HG02610 (cell line): ENCODE data around the gene IP6K2.
"Not testable (repeated sequence)": the region's sequence is repeated elsewhere in the genome, so short reads cannot be mapped to it uniquely, and the experiment has no call there.

Experiments
- ATAC-seq: cut with Tn5 transposase; IDR thresholded peaks from one replicate; pipeline ENCODE4 v1.9.1; 2021; ENCODE audit warnings: mild to moderate bottlenecking, moderate library complexity; ENCODE audit not compliant: unreplicated experiment

The IP6K2 gene

DNA sequence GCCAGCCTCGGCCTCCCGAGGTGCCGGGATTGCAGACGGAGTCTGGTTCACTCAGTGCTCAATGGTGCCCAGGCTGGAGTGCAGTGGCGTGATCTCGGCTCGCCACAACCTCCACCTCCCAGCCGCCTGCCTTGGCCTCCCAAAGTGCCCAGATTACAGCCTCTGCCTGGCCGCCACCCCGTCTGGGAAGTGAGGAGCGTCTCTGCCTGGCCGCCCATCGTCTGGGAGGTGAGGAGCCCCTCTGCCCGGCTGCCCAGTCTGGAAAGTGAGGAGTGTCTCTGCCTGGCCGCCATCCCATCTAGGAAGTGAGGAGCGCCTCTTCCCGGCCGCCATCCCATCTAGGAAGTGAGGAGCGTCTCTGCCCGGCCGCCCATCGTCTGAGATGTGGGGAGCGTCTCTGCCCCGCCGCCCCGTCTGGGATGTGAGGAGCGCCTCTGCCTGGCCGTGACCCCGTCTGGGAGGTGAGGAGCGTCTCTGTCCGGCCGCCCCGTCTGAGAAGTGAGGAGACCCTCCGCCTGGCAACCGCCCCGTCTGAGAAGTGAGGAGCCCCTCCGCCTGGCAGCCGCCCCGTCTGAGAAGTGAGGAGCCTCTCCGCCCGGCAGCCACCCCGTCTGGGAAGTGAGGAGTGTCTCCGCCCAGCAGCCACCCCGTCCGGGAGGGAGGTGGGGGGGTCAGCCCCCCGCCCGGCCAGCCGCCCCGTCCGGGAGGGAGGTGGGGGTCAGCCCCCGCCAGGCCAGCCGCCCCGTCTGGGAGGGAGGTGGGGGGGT, 16.9 kb upstream of the IP6K2 start:
- not testable (repeated sequence) for ATAC-seq

DNA sequence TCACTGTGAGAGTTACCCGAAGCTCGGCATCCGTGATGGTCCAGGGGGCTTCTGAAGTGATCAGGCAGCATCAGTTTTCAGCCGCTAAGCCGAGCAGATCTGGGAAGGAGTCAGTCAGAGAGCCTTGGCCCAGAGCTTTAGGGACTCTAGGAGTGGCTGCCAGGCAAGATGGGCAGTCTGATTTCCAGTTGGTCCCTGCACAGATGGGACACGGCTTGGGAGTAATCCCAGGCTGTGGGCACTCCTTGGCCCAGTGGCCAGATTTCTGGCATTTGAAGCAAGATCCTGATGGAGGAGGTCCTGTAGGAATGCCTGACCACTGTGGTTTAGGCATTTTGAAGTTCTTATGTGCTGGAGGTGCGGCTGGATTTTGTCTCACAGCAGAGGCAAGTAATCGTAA, 10.5 kb upstream of the IP6K2 start:
- no peak for ATAC-seq

- ATAC-seq = not testable (repeated sequence)
These were observed 8.3 kb upstream of the IP6K2 start for GRCh38 chr3:48725185-48725855.

GRCh38 chr3:48723725-48724124, 6.7 kb upstream of the IP6K2 start:
- ATAC-seq = no peak

DNA sequence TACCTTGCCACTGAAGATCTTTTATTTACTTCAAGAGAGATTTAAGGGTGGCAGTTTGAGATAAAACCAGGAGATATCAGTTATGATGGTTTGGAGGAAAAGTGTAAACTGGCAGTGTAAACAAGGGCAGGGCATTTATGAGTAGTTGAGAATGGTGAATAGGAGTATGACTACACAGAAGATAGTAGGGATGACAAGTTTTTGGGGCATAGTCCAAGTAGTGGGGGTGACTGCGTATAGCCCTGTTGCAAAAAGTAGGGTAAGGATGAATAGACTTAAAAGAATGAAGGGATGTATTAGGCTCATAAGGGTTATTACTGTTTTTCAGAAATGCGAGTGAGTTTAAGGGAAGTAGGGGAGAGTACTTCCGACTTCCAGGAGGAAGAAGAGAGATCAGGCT, 6.3 kb upstream of the IP6K2 start:
- ATAC-seq = not testable (repeated sequence)

- ATAC-seq = no peak
These were observed 476 bp downstream of the IP6K2 start for GRCh38 chr3:48716508-48716981.

- ATAC-seq = no peak
These were observed 1.7 kb downstream of the IP6K2 start for GRCh38 chr3:48715174-48715800.

- ATAC-seq = no peak
These were observed 5.3 kb downstream of the IP6K2 start for GRCh38 chr3:48711727-48712126.

DNA sequence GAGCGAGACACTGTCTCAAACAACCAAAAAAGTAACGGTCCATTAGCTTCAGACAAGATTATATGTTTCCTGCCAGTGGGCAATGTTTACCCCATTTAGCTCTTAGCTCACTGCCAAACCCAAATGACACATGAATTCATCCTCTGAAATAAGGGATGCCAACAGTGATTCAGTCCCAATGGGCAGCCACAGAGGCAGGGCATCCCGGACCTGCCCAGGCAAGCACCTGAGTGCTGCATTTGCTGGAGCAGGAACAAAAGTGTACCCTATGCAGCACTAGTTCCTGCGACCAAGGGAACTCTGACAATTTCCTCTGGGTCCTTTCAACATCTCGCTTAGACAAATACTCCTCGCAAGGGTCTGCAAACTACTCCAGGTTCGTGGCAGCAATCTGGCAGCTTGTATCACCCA, 8.0 kb downstream of the IP6K2 start:
- no peak for ATAC-seq

GRCh38 chr3:48708481-48708889, 8.5 kb downstream of the IP6K2 start:
- ATAC-seq = no peak

- no peak for ATAC-seq
These were observed 9.9 kb downstream of the IP6K2 start for GRCh38 chr3:48707157-48707556.

DNA sequence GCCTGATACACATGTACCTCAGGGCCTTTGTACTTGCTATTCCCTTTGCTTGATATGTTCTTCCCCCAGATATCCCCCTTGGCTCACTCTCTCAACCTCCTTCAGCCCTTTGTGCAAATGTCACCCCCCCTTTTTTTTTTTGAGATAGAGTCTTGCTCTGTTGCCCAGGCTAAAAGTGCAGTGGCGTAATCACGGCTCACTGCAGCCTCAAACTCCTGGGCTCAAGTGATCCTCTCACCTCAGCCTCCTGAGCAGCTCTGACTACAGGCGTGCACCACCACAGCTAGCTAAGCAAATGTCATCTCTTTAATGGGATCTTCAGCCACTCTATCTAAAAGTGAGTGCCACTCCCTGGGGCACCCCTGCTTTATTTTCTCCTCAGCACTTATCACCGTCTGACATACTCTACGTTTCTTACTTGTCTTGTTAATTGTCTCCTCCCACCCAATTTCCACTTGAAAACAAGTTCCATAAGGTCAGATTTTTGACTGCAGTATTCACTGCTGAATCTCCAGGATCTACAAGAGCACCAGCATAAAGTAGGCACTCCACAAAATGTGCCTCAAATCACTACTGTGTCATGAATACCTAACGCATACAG, 14.6 kb downstream of the IP6K2 start:
- no peak for ATAC-seq

DNA sequence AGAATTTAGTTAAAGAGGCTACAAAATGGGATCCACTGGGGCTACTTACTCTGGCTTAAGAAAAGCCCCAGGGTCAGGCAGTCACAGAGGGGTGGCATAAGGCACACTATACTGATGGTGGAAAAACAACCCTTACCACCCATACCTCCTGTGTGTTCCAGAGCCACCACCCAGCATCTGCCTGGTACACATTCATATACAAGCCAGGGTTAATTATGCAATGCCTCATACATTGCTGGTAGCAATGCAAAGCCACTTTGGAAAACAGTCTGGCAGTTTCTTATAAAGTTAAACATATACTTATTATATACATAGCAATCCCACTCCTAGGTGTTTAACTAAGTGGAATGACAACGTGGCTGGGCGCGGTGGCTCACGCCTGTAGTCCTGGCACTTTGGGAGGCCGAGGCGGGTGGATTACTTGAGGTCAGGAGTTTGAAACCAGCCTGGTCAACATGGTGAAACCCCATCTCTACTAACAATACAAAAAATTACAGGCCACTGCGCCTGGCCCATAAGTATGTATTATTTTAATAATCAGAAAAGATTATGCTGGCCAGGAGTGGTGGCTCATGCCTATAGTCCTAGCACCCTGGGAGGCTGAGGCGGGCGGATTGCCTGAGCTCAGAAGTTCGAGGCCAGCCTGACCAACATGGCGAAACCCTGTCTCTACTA, 16.2 kb downstream of the IP6K2 start:
- no peak for ATAC-seq

- ATAC-seq = no peak
These were observed 18.1 kb downstream of the IP6K2 start for GRCh38 chr3:48698891-48699290.

- no peak for ATAC-seq
These were observed 19.1 kb downstream of the IP6K2 start for GRCh38 chr3:48697952-48698351.

DNA sequence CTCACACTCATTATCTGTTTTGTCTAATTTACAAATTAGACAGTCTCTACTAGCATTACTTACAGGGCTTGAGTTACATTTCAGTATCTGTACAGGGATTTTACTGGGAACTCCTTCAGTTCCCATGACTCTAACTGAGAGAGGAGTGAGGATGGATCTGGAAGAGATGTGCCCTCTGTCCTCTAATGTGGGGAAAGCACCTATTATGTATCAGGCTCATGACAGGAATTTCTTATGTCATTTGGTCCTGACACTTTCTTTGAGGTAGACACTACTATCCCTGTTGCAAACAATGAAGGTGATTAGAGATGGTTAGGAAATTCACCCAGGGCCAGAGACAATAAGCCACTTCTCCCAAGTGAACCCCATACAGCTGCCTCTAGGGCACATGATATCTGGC, 20.4 kb downstream of the IP6K2 start:
- ATAC-seq = no peak

DNA sequence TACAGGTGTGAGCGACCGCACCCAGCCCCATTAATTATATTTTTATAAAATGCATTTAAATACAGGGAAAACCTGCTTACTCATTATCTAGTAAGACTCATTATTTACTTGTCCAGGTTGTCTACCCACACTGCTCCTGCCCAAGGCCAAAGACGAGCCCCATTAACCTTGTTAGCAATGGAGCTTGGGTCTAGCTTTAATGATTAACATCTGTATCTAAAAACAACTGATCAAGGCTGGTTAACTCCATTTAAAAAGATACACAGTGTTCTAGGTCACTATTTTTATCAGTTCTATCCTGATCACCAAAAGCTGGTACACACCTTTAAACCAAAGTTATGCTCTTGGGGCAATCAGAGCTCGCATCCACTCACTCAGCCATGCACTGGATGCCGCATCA, 20.9 kb downstream of the IP6K2 start:
- no peak for ATAC-seq

DNA sequence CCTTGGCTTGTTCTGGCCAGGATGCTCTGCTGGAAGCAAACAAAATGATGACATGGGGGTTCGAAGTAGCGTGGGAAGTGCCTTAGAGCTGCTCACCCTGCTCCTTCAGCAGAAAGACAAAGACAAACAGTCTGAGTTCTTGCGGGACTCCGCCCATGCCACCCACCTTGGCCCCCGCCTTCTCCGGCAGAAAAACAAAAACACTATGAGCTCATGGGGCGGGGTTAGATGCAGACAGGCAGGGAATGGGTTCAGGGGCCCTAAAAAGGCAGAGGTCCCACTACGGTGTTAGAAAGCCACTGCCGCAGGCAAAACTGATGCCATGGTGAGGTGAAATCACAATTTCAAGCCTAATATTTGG, 21.6 kb downstream of the IP6K2 start:
- no peak for ATAC-seq

DNA sequence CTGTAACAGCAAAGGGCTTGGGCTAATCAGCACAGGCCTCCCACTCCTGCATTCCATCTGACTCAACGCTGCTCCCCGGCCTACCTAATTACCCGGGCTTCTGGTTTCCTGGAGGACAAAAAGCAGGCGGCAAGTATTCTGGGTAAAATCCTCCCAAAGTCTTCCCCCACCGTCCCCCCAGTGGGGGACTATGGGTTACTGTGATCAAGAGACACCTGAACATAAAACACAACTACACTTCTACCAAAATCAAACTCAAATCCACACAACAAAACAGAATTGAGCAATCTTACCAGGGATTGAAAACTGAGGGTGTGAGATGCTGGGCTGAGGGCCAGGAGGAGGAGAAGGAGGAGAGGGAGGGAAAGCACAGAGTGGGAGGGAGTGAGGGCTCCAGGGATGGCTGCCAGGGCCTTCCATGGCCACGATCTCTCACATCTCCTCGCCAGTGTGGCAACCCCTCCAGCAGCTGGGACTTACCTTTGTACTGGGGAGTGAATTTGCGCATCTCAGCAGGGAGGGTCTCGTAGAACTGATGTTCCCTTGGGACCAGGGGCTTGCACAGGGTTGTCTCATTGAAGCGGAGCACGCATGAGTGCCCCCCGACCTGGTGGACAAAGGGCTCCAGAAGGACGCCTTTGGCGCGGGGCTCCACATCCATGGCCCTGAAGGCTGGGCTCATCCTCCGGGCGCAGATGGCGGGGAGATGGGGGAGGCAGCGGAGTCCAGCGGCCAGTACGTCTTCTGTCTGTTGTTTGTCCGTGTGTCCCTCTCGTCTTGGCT, 22.2 kb downstream of the IP6K2 start:
- ATAC-seq = no peak

DNA sequence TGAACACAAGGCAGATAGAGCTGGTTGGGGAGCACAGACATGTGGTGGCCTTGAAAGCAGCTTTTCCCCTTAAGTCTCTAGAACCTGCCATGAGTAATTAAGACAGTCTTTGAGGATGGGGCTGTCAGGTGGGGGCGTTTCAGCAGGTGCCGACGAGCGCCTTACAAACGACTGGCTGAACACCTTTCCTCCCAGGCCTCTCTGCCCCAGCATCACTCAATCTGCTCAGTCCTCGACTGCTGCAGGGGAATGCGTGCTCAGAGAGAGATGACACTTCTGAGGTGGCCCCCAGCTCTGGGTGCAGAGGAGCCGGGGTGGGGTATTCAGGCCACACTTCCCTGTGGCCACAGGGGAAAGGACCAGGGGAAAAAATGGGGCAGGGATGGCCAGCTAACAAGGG, 23.2 kb downstream of the IP6K2 start:
- ATAC-seq = no peak
